HepG2 (cell line): Measurements from ENCODE around the gene TUBGCP3. TPM values are rescaled to one million over a fixed set of nuclear protein-coding genes. Genes with fewer than 3 reads are reported as not detected.
A peak's percentile ranks its signal among the peaks of the same experiment; 100 is the strongest.

ENCODE experiments used
- ATAC-seq: fragments of 200-7000 bp; cut with Tn5 transposase; 3 replicates; pipeline ENCODE4 v1.9.1; 2020; ENCODE audit warnings: mild to moderate bottlenecking, moderate library complexity
- BruUV-seq: library from RNA; stranded (reverse); fragments of 400-500 nt; replicated peaks from 2 replicates; lab custom pipeline; 2021; lab: Mats Ljungman, UMichigan
- CTCF ChIA-PET: fragments of 300-600 bp; formaldehyde crosslinking; extraction: SDS; loops from one replicate; lab custom pipeline; 2021; ENCODE audit warnings: low total read pairs, inconsistent platforms, low intra/inter-chr PET ratio; lab: Yijun Ruan, JAX
- POLR2A ChIA-PET: fragments of 350-600 bp; sonication (Branson Sonifier 250); formaldehyde crosslinking; loops from one replicate; lab custom pipeline; 2020; ENCODE audit warnings: antibody characterized with exemption, inconsistent platforms; lab: Yijun Ruan, JAX
- DNase-seq: peaks from one replicate; pipeline ENCODE4 v3.0.0-alpha.2; 2015; ENCODE audit warnings: low spot score
- FAIRE-seq: peaks from 3 replicates; lab custom pipeline; 2011; peaks lifted over from hg19 to GRCh38; lab: Jason Lieb, UNC
- H2AFZ ChIP-seq: one replicate; pipeline ENCODE4 v1.6.1; 2011; ENCODE audit warnings: low read length, inconsistent platforms
- H3K27ac ChIP-seq: fragments of 300-600 bp; 3 replicates; pipeline ENCODE4 v1.8.0; 2011; ENCODE audit warnings: mixed run types, mild to moderate bottlenecking, mixed read lengths, low read length, inconsistent platforms; ENCODE audit not compliant: insufficient read depth; ENCODE audit errors: extremely low read length
- H3K27me3 ChIP-seq, 2 experiments: fragments of 200-600 bp in 1 of 2; 2 replicates in 1 of 2; 3 replicates in 1 of 2; pipeline versions ENCODE4 v1.6.0 to v1.8.0; 2011; ENCODE audit warnings: low read length in 2 of 2, mild to moderate bottlenecking in 2 of 2, moderate library complexity in 2 of 2, inconsistent platforms in 1 of 2; ENCODE audit not compliant: insufficient read depth in 2 of 2, control insufficient read depth in 1 of 2
- H3K36me3 ChIP-seq, 2 experiments: fragments of 200-600 bp in 1 of 2; replicated peaks in 1 of 2; 2 replicates in 1 of 2; 3 replicates in 1 of 2; pipeline versions ENCODE4 v1.5.1 to v1.8.0; 2011; ENCODE audit warnings: low read length in 2 of 2, inconsistent platforms in 1 of 2; ENCODE audit not compliant: insufficient read depth in 2 of 2, control insufficient read depth in 1 of 2
- H3K4me1 ChIP-seq: 2 replicates; pipeline ENCODE4 v1.5.1; 2012; ENCODE audit warnings: low read length, inconsistent platforms; ENCODE audit not compliant: insufficient read depth
- H3K4me2 ChIP-seq: 2 replicates; pipeline ENCODE4 v1.6.0; 2011; ENCODE audit warnings: low read depth, low read length, inconsistent platforms
- H3K4me3 ChIP-seq, 3 experiments: fragments of 200-600 bp in 1 of 3; sonication (generic), shearing (Covaris generic) in 1 of 3; replicated peaks in 1 of 3; 2 replicates each; pipeline ENCODE4 v1.5.1; 2011 to 2016; ENCODE audit warnings: low read length in 3 of 3, inconsistent platforms in 2 of 3, low read depth in 2 of 3, mild to moderate bottlenecking in 2 of 3, control low read depth in 1 of 3, mixed read lengths in 1 of 3; ENCODE audit not compliant: insufficient read depth in 1 of 3
- H3K79me2 ChIP-seq: one replicate; pipeline ENCODE4 v1.6.1; 2011; ENCODE audit warnings: low read length, inconsistent platforms; ENCODE audit not compliant: insufficient read depth
- H3K9ac ChIP-seq: 2 replicates; pipeline ENCODE4 v1.6.0; 2011; ENCODE audit warnings: mild to moderate bottlenecking, low read depth, low read length, inconsistent platforms; ENCODE audit not compliant: insufficient read depth
- H3K9me3 ChIP-seq: 2 replicates; pipeline ENCODE4 v1.5.1; 2012; ENCODE audit warnings: mild to moderate bottlenecking, low read length
- H4K20me1 ChIP-seq: 2 replicates; pipeline ENCODE4 v1.6.0; 2011; ENCODE audit warnings: inconsistent platforms, mild to moderate bottlenecking, low read length, moderate library complexity; ENCODE audit not compliant: insufficient read depth
- CBFB ChIP-seq: sonication (generic); formaldehyde crosslinking; IDR thresholded peaks from 2 replicates; pipeline ENCODE4 v1.4.0; 2020; ENCODE audit warnings: missing genetic modification reagents
- CBX5 ChIP-seq: sonication (generic); formaldehyde crosslinking; IDR thresholded peaks from 2 replicates; pipeline ENCODE4 v1.4.0; 2020; ENCODE audit warnings: missing genetic modification reagents, borderline replicate concordance
- CEBPB ChIP-seq: IDR thresholded peaks from 2 replicates; pipeline ENCODE4 v1.6.1; 2011; ENCODE audit warnings: low read depth, low read length, improper control_type of control experiment, borderline replicate concordance
- CTCF ChIP-seq: sonication (generic); formaldehyde crosslinking; IDR thresholded peaks from 2 replicates; pipeline ENCODE4 v1.5.0; 2020; ENCODE audit warnings: mild to moderate bottlenecking, missing genetic modification reagents, moderate library complexity
- FLYWCH1 ChIP-seq: sonication (generic); formaldehyde crosslinking; IDR thresholded peaks from 2 replicates; pipeline ENCODE4 v1.8.1; 2023; ENCODE audit warnings: mild to moderate bottlenecking, missing genetic modification reagents
- KAT8 ChIP-seq: IDR thresholded peaks from 2 replicates; pipeline ENCODE4 v1.6.1; 2016; ENCODE audit warnings: missing genetic modification reagents, missing compliant biosample characterization
- ZBTB37 ChIP-seq: sonication (generic); formaldehyde crosslinking; IDR thresholded peaks from 2 replicates; pipeline ENCODE4 v1.4.0; 2020; ENCODE audit warnings: mild to moderate bottlenecking, missing genetic modification reagents
- ZNF335 ChIP-seq: sonication (generic); formaldehyde crosslinking; IDR thresholded peaks from 2 replicates; pipeline ENCODE4 v1.4.0; 2020; ENCODE audit warnings: missing genetic modification reagents
- ZNF44 ChIP-seq: sonication (generic); formaldehyde crosslinking; IDR thresholded peaks from 2 replicates; pipeline ENCODE4 v1.5.1; 2020; ENCODE audit warnings: mild to moderate bottlenecking, missing genetic modification reagents
- ZNF687 ChIP-seq: sonication (generic); formaldehyde crosslinking; IDR thresholded peaks from 2 replicates; pipeline ENCODE4 v1.5.1; 2020; ENCODE audit warnings: mild to moderate bottlenecking, missing genetic modification reagents, moderate library complexity
- ZZZ3 ChIP-seq: sonication (generic); formaldehyde crosslinking; IDR thresholded peaks from 2 replicates; pipeline ENCODE4 v1.4.0; 2020; ENCODE audit warnings: missing genetic modification reagents, mild to moderate bottlenecking, borderline replicate concordance
- WGBS: methylation state at CpG from one replicate; pipeline ENCODE4 v1.1.6; 2017; ENCODE audit warnings: low lambda C conversion rate; 5-methylcytosine and 5-hydroxymethylcytosine counted together
- in situ Hi-C: cut with HindIII; loops from 2 replicates; pipeline ENCODE4 v1.10.0; 2017; ENCODE audit warnings: low pct_unique_long_range_greater_than_20kb; ENCODE audit not compliant: extremely low pct_ligation_motif_present
- intact Hi-C: fragments of 100-400 bp; cut with micrococcal nuclease; formaldehyde crosslinking; loops from one replicate; pipeline ENCODE4 v1.10.0; 2022; ENCODE audit not compliant: unreplicated experiment
- polyA plus RNA-seq, 8 experiments: library from polyadenylated mRNA; depleted of rRNA in 3 of 8; stranded (reverse) in 7 of 8; unstranded in 1 of 8; fragments of >200 nt; fragmentation: Illumina TruSeq in 4 of 8; extraction: Trizol in 4 of 8; gene quantifications; 2 replicates each; pipeline versions ENCODE4 v1.2.1 to v1.2.3, GENCODE V29; 2011 to 2016; ENCODE audit warnings: low read depth in 4 of 8, missing spikeins in 1 of 8, mixed read lengths in 1 of 8; ENCODE audit not compliant: insufficient read depth in 1 of 8
- total RNA-seq, 5 experiments: library from RNA; depleted of rRNA; stranded (reverse); fragments of >200 nt; fragmentation: Illumina TruSeq; extraction: Trizol; gene quantifications; 2 replicates each; pipeline ENCODE4 v1.2.3, GENCODE V29; 2016; ENCODE audit warnings: low read depth in 1 of 5

TUBGCP3 gene
- total and polyA plus RNA-seq, 2 of the 13 experiments (the other 11 are each of a cell fraction or from before 2014, with no cell fraction given): 12.6 to 15.5 TPM

GRCh38 chr13:112624602-112625430 lies 36.9 kb upstream of the TUBGCP3 start:
- no peak overlapping the region for H3K27ac ChIP-seq
- no peaks in the 10 kb centered on the region for H3K9me3 ChIP-seq
- POLR2A ChIA-PET: no interaction called here
- intact Hi-C loops (no loop called here), in situ Hi-C loops (no loop called here)
- no peak overlapping the region for H3K4me3 ChIP-seq
- no peaks in the 10 kb centered on the region for H3K36me3 ChIP-seq
- H3K4me1 ChIP-seq: no peaks in the 10 kb centered on the region
- no peak for FAIRE-seq
- ATAC-seq: peak; percentile 72
- 28% methylated on average over 10 of the region's 19 CpGs for WGBS
- BruUV-seq: no TSS peak
- CTCF ChIA-PET: no interaction called here
- DNase-seq: no peak
- H3K27me3 ChIP-seq: peaks cover 6 to 57% of the 10 kb centered on the region in 2 experiments; a peak in 4 of 5 replicates
- no peaks in the 10 kb centered on the region for H3K79me2 ChIP-seq
- no peak overlapping the region for H2AFZ ChIP-seq
- no peaks in the 10 kb centered on the region for H4K20me1 ChIP-seq
- H3K4me2 ChIP-seq: no peak overlapping the region
- H3K9ac ChIP-seq: no peak overlapping the region
- TF ChIP-seq FLYWCH1 (CRISPR knock-in tag) (no peak), CEBPB (peak; percentile 86; the same call in 1 of the 2 replicates), CBX5 (CRISPR knock-in tag) (no peak), ZNF687 (no peak), CBFB (CRISPR knock-in tag) (no peak), ZZZ3 (CRISPR knock-in tag) (no peak), ZNF335 (CRISPR knock-in tag) (no peak), KAT8 (CRISPR knock-in tag) (no peak), ZBTB37 (CRISPR knock-in tag) (no peak), ZNF44 (CRISPR knock-in tag) (no peak), CTCF (CRISPR knock-in tag) (no peak)
